ENCODE measurements around the gene SH3BP4. TPM values are rescaled to one million over a fixed set of nuclear protein-coding genes. Genes with fewer than 3 reads are reported as not detected.
A peak's percentile ranks its signal among the peaks of the same experiment; 100 is the strongest.

The SH3BP4 gene
- polyA plus RNA-seq, 1 experiment: 224 TPM

DNA sequence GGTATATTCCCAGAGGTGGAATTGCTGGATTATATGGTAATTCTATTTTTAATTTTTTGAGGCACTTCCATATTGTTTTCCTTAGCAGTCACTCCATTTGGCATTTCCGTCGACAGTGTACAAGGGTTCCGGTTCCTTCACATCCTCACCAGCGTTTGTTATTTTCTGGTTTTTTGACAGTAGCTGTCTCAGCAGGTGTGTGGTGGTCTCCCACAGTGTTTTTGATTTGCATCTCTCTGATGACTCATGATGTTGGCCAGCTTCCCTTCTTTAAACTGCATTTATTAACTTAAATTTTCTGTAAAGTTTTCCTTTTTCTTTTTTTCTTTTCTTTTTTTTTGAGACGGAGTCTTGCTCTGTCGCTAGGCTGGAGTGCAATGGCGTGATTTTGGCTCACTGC is 19.7 kb downstream of the SH3BP4 start:
- CTCF ChIA-PET: interaction anchor here (0.6 kb wide), 1 partner anchor 407 kb away, joined by 3 read pairs; no protein-coding TSS in a partner anchor
- Histone ChIP-seq H3K9me3 (ENCODE audit: control insufficient read depth, insufficient read depth, low read length) (no peaks in the 10 kb centered on the region; the same call in 1 of the 2 replicates), H3K4me3 (ENCODE audit: low read depth, low read length) (no peak overlapping the region), H3K27me3 (ENCODE audit: control insufficient read depth, insufficient read depth, low read length) (no peaks in the 10 kb centered on the region), H3K27ac (ENCODE audit: low read depth, low read length) (no peak overlapping the region)
- POLR2A ChIA-PET: interaction anchor here (3.0 kb wide), 1 partner anchor 10 kb away, joined by 15 read pairs; no protein-coding TSS in a partner anchor
- no peak for DNase-seq (ENCODE audit: low read depth, low spot score)
- TF ChIP-seq, protein P1, sequence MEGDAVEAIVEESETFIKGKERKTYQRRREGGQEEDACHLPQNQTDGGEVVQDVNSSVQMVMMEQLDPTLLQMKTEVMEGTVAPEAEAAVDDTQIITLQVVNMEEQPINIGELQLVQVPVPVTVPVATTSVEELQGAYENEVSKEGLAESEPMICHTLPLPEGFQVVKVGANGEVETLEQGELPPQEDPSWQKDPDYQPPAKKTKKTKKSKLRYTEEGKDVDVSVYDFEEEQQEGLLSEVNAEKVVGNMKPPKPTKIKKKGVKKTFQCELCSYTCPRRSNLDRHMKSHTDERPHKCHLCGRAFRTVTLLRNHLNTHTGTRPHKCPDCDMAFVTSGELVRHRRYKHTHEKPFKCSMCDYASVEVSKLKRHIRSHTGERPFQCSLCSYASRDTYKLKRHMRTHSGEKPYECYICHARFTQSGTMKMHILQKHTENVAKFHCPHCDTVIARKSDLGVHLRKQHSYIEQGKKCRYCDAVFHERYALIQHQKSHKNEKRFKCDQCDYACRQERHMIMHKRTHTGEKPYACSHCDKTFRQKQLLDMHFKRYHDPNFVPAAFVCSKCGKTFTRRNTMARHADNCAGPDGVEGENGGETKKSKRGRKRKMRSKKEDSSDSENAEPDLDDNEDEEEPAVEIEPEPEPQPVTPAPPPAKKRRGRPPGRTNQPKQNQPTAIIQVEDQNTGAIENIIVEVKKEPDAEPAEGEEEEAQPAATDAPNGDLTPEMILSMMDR (IDR thresholded peaks at IDR 0.05; ENCODE audit: low read depth, low read length): no peak

DNA sequence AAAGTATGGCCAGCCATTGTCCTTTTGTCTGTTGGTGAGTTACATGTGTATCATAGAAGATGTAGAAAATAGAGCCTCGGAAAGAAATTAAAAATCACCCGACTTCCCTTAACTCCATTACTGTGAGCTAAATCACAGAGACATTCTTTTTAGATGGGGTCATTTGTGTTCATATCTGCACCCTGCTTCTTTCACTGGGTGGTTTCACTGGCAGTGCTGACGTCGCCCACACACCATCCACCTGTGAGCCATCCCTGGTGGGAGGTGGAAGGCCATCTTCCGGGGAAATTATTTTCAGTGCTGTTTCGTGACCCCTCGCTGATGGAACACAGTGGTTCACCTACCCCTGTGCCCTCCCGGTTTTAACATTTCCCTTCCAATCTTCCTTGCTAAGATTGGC is 21.2 kb downstream of the SH3BP4 start:
- DNase-seq (ENCODE audit: low read depth, low spot score): no peak
- H3K9me3 ChIP-seq (ENCODE audit: control insufficient read depth, insufficient read depth, low read length): no peaks in the 10 kb centered on the region; the same call in 1 of the 2 replicates
- no peaks in the 10 kb centered on the region for H3K27me3 ChIP-seq (ENCODE audit: control insufficient read depth, insufficient read depth, low read length)
- H3K4me3 ChIP-seq (ENCODE audit: low read depth, low read length): no peak overlapping the region
- H3K27ac ChIP-seq (ENCODE audit: low read depth, low read length): peak overlapping the region; percentile 43
- ChIA-PET POLR2A (interaction anchor here (3.0 kb wide), 1 partner anchor 9 kb away, joined by 15 read pairs; no protein-coding TSS in a partner anchor), CTCF (interaction anchor here (1.0 to 1.9 kb wide), 3 partner anchors 81 to 428 kb away, joined by 4 to 7 read pairs (median 4); no protein-coding TSS in a partner anchor)
- TF ChIP-seq, protein P1 (IDR thresholded peaks at IDR 0.05; ENCODE audit: low read depth, low read length): no peak

DNA sequence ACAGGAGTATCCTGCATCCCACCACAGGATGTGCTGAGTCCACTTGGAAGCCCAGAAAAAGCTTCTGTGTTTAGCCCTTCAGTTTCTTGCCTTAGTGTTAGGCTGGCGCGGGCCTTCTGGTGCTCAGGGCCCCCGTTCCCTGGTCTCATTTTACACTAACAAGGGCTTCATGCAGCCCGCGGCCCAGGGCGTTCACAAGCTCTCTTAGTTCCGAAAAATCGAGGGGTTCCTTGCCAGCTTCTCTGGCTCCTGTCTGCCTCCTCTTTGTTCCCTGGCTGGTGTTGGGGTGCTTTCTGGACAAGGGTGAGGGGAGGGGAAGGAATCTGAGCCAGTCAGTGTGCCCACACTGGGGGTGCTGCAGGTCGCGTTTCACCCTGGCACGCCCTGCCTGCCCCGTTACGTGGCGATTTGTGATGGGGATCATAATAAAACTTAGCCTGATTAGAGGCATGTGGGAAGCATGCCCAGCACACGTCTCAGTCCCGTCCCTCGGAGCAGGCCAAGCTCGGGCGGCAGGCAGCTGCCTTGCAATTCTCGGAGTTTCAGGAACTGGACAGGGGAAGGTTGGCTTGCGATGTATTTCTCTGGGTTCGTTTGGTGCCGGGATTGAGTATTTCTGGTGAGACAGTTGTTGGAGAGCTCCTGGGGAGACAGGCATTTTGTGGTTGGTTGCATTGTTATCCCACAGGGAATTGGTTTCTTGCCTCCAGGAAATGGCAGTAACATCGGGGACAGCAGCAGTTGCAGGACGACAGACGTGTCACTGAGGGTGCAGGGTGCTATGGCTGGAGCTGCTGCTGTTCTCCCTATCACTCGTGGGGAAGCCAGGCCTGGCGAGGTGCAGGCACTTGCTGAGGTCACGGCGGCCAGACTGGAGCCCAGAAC is 22.9 kb downstream of the SH3BP4 start:
- H3K9me3 ChIP-seq (ENCODE audit: control insufficient read depth, insufficient read depth, low read length): peaks cover 3% of the 10 kb centered on the region; the same call in 1 of the 2 replicates
- DNase-seq (ENCODE audit: low read depth, low spot score): no peak
- H3K27me3 ChIP-seq (ENCODE audit: control insufficient read depth, insufficient read depth, low read length): no peaks in the 10 kb centered on the region
- TF ChIP-seq, protein P1 (IDR thresholded peaks at IDR 0.05; ENCODE audit: low read depth, low read length): no peak
- CTCF ChIA-PET: no interaction called here
- H3K4me3 ChIP-seq (ENCODE audit: low read depth, low read length): peak overlapping the region; percentile 4; the same call in 1 of the 2 replicates
- POLR2A ChIA-PET: no interaction called here
- H3K27ac ChIP-seq (ENCODE audit: low read depth, low read length): peak overlapping the region; percentile 78

DNA sequence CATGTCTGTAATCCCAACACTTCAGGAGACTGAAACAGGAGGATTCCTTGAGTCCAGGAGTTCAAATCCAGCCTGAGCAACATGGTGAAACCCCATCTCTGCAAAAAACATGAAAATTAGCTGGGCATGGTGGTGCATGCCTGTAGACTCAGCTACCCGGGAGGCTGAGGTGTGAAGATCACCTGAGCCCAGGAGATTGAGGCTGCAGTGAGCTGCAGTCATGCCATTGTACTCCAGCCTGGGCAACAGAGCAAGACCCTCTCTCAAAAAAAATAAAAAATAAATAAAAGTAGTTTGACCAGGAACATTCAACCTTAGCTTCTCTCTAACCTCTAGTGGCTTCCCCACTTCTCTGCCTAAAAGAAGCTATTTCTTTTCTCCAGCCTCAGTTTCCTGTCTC is 23.8 kb downstream of the SH3BP4 start:
- POLR2A ChIA-PET: no interaction called here
- no peaks in the 10 kb centered on the region for H3K27me3 ChIP-seq (ENCODE audit: control insufficient read depth, insufficient read depth, low read length)
- CTCF ChIA-PET: no interaction called here
- DNase-seq (ENCODE audit: low read depth, low spot score): no peak
- H3K4me3 ChIP-seq (ENCODE audit: low read depth, low read length): no peak overlapping the region
- no peak overlapping the region for H3K27ac ChIP-seq (ENCODE audit: low read depth, low read length)
- H3K9me3 ChIP-seq (ENCODE audit: control insufficient read depth, insufficient read depth, low read length): peaks cover 3% of the 10 kb centered on the region; the same call in 1 of the 2 replicates
- TF ChIP-seq, protein P1 (IDR thresholded peaks at IDR 0.05; ENCODE audit: low read depth, low read length): no peak
